HepG2 (cell line): ENCODE results near the gene GATD1. TPM values are rescaled to one million over a fixed set of nuclear protein-coding genes. Genes with fewer than 3 reads are reported as not detected.
A peak's percentile ranks its signal among the peaks of the same experiment; 100 is the strongest.

Source experiments
- ASH2L ChIP-seq: fragments of 300-600, 200-600 bp; sonication (generic); IDR thresholded peaks from 2 replicates; pipeline ENCODE4 v1.7.0; 2017; ENCODE audit warnings: low read depth, mild to moderate bottlenecking, moderate library complexity, mixed read lengths, low read length; ENCODE audit not compliant: insufficient read length
- EEA1 ChIP-seq: sonication (generic); formaldehyde crosslinking; IDR thresholded peaks from 2 replicates; pipeline ENCODE4 v1.5.1; 2020; ENCODE audit warnings: mild to moderate bottlenecking, missing genetic modification reagents, borderline replicate concordance
- ETV5 ChIP-seq: IDR thresholded peaks from 2 replicates; pipeline ENCODE4 v1.6.1; 2018; ENCODE audit warnings: missing biosample characterization, missing genetic modification reagents, inconsistent platforms, borderline replicate concordance
- HNRNPLL ChIP-seq: fragments of 200-400 bp; formaldehyde crosslinking; IDR thresholded peaks from 2 replicates; pipeline ENCODE4 v1.6.1; 2017; ENCODE audit warnings: mild to moderate bottlenecking, low read depth, low read length; ENCODE audit not compliant: poor library complexity, severe bottlenecking
- MXI1 ChIP-seq: IDR thresholded peaks from 3 replicates; pipeline ENCODE4 v1.6.1; 2012; ENCODE audit warnings: low read depth, low read length, inconsistent platforms, borderline replicate concordance
- PHF5A ChIP-seq: IDR thresholded peaks from one replicate; pipeline ENCODE4 v1.6.1; 2018; ENCODE audit warnings: low read depth, missing genetic modification reagents; ENCODE audit not compliant: unreplicated experiment
- RELA ChIP-seq: sonication (generic); formaldehyde crosslinking; IDR thresholded peaks from 2 replicates; pipeline ENCODE4 v1.4.0; 2020; ENCODE audit warnings: missing genetic modification reagents
- SYNCRIP ChIP-seq: fragments of 200-400 bp; formaldehyde crosslinking; IDR thresholded peaks from 2 replicates; pipeline ENCODE4 v1.6.1; 2018; ENCODE audit warnings: mild to moderate bottlenecking, low read depth, low read length; ENCODE audit not compliant: insufficient read depth
- TBP ChIP-seq: sonication (generic); formaldehyde crosslinking; IDR thresholded peaks from 2 replicates; pipeline ENCODE4 v1.5.0; 2020; ENCODE audit warnings: missing genetic modification reagents
- ZFP62 ChIP-seq: sonication (generic); formaldehyde crosslinking; IDR thresholded peaks from 2 replicates; pipeline ENCODE4 v1.4.0; 2020; ENCODE audit warnings: missing genetic modification reagents
- ZNF232 ChIP-seq: sonication (generic); formaldehyde crosslinking; IDR thresholded peaks from 2 replicates; pipeline ENCODE4 v1.4.0; 2020; ENCODE audit warnings: missing genetic modification reagents, borderline replicate concordance
- ZNF260 ChIP-seq: sonication (generic); formaldehyde crosslinking; IDR thresholded peaks from 2 replicates; pipeline ENCODE4 v1.4.0; 2020; ENCODE audit warnings: missing genetic modification reagents, low read depth, mild to moderate bottlenecking, borderline replicate concordance
- ZNF263 ChIP-seq: sonication (generic); formaldehyde crosslinking; IDR thresholded peaks from 2 replicates; pipeline ENCODE4 v1.4.0; 2020; ENCODE audit warnings: missing genetic modification reagents
- ZNF274 ChIP-seq: sonication (generic); formaldehyde crosslinking; IDR thresholded peaks from 2 replicates; pipeline ENCODE4 v1.5.1; 2020; ENCODE audit warnings: mild to moderate bottlenecking, missing genetic modification reagents
- ZNF766 ChIP-seq: sonication (generic); formaldehyde crosslinking; IDR thresholded peaks from 2 replicates; pipeline ENCODE4 v1.5.0; 2020; ENCODE audit warnings: missing genetic modification reagents, borderline replicate concordance
- polyA plus RNA-seq, 8 experiments: library from polyadenylated mRNA; depleted of rRNA in 3 of 8; stranded (reverse) in 7 of 8; unstranded in 1 of 8; fragments of >200 nt; fragmentation: Illumina TruSeq in 4 of 8; extraction: Trizol in 4 of 8; gene quantifications; 2 replicates each; pipeline versions ENCODE4 v1.2.1 to v1.2.3, GENCODE V29; 2011 to 2016; ENCODE audit warnings: low read depth in 4 of 8, missing spikeins in 1 of 8, mixed read lengths in 1 of 8; ENCODE audit not compliant: insufficient read depth in 1 of 8
- total RNA-seq, 5 experiments: library from RNA; depleted of rRNA; stranded (reverse); fragments of >200 nt; fragmentation: Illumina TruSeq; extraction: Trizol; gene quantifications; 2 replicates each; pipeline ENCODE4 v1.2.3, GENCODE V29; 2016; ENCODE audit warnings: low read depth in 1 of 5
- TF ChIP-seq, protein P1 (sequence below): sonication (generic); formaldehyde crosslinking; conservative IDR thresholded peaks from 2 replicates; pipeline ENCODE4 v1.4.0; 2020; ENCODE audit warnings: missing genetic modification reagents
- TF ChIP-seq, protein P2 (sequence below): sonication (generic); formaldehyde crosslinking; IDR thresholded peaks from 2 replicates; pipeline ENCODE4 v1.5.1; 2020; ENCODE audit warnings: missing genetic modification reagents, mild to moderate bottlenecking, borderline replicate concordance
- TF ChIP-seq, protein P3 (sequence below): IDR thresholded peaks from 2 replicates; pipeline ENCODE4 v1.6.1; 2012; ENCODE audit warnings: low read length, improper control_type of control experiment
- TF ChIP-seq, protein P4 (sequence below): fragments of 450-650 bp; IDR thresholded peaks from 2 replicates; pipeline ENCODE4 v1.6.1; 2017; ENCODE audit warnings: mild to moderate bottlenecking

GATD1 gene
- total and polyA plus RNA-seq, 2 of the 13 experiments (the other 11 are each of a cell fraction or from before 2014, with no cell fraction given) = 31.3 to 60.5 TPM

DNA sequence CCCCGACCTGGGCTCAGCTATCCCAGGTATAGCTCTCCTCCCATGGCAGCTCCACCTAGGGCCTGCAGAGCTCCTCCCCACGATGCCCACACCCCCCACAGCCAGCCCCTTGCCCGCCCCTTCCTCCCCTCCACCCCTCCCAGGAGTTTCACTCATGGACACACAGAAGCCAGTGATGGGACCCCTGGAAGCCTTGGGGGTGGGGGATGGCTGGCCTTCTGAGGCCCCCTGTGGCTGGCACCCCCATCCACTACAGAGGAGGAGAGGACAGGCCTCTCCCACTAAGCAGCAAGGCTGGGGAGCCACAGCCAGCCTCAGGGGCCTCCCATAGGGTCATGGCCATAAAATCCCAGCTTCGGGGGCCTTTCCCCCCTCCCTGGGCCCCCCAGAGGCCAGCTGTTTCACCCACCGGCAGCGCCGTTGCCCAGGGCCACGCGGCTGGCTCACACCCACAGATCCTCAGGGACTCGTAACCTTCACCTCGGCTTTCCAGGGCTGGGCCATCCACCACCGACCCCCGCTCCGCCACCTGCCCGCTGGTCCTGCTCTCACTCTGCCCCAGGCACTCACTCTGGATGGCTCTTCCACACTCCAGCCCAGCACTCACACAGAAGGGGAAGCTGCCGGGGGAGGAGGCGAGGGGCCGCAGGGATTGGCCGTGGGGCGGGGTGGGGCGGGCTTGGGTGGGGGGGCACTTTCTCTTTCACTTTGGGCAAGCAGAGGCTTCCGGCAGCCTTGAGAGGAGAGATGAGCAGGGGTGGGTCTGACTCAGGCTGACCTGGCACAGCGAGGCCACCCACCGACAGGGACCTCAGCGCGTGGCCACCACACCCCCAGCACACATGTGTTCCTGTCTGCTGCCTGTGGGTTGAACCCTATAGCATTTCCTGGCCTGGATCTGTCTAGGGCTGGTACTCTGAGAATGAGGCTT, 18.6 kb upstream of the GATD1 start (continued):
- TF ChIP-seq, protein P1, sequence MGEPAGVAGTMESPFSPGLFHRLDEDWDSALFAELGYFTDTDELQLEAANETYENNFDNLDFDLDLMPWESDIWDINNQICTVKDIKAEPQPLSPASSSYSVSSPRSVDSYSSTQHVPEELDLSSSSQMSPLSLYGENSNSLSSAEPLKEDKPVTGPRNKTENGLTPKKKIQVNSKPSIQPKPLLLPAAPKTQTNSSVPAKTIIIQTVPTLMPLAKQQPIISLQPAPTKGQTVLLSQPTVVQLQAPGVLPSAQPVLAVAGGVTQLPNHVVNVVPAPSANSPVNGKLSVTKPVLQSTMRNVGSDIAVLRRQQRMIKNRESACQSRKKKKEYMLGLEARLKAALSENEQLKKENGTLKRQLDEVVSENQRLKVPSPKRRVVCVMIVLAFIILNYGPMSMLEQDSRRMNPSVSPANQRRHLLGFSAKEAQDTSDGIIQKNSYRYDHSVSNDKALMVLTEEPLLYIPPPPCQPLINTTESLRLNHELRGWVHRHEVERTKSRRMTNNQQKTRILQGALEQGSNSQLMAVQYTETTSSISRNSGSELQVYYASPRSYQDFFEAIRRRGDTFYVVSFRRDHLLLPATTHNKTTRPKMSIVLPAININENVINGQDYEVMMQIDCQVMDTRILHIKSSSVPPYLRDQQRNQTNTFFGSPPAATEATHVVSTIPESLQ (CRISPR knock-in tag) = no peak
- TF ChIP-seq ZNF263 = no peak
- peak; percentile 26 for TF ChIP-seq HNRNPLL
- no peak for TF ChIP-seq ZNF274
- TF ChIP-seq, protein P2, sequence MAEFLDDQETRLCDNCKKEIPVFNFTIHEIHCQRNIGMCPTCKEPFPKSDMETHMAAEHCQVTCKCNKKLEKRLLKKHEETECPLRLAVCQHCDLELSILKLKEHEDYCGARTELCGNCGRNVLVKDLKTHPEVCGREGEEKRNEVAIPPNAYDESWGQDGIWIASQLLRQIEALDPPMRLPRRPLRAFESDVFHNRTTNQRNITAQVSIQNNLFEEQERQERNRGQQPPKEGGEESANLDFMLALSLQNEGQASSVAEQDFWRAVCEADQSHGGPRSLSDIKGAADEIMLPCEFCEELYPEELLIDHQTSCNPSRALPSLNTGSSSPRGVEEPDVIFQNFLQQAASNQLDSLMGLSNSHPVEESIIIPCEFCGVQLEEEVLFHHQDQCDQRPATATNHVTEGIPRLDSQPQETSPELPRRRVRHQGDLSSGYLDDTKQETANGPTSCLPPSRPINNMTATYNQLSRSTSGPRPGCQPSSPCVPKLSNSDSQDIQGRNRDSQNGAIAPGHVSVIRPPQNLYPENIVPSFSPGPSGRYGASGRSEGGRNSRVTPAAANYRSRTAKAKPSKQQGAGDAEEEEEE (CRISPR knock-in tag) = no peak
- no peak for TF ChIP-seq EEA1
- TF ChIP-seq, protein P3, sequence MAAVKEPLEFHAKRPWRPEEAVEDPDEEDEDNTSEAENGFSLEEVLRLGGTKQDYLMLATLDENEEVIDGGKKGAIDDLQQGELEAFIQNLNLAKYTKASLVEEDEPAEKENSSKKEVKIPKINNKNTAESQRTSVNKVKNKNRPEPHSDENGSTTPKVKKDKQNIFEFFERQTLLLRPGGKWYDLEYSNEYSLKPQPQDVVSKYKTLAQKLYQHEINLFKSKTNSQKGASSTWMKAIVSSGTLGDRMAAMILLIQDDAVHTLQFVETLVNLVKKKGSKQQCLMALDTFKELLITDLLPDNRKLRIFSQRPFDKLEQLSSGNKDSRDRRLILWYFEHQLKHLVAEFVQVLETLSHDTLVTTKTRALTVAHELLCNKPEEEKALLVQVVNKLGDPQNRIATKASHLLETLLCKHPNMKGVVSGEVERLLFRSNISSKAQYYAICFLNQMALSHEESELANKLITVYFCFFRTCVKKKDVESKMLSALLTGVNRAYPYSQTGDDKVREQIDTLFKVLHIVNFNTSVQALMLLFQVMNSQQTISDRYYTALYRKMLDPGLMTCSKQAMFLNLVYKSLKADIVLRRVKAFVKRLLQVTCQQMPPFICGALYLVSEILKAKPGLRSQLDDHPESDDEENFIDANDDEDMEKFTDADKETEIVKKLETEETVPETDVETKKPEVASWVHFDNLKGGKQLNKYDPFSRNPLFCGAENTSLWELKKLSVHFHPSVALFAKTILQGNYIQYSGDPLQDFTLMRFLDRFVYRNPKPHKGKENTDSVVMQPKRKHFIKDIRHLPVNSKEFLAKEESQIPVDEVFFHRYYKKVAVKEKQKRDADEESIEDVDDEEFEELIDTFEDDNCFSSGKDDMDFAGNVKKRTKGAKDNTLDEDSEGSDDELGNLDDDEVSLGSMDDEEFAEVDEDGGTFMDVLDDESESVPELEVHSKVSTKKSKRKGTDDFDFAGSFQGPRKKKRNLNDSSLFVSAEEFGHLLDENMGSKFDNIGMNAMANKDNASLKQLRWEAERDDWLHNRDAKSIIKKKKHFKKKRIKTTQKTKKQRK = no peak
- TF ChIP-seq ZNF232 (CRISPR knock-in tag) = no peak
- no peak for TF ChIP-seq SYNCRIP
- no peak for TF ChIP-seq PHF5A
- no peak for TF ChIP-seq TBP (CRISPR knock-in tag)
- no peak for TF ChIP-seq ZNF766
- peak; percentile 96 for TF ChIP-seq MXI1
- TF ChIP-seq, protein P4, sequence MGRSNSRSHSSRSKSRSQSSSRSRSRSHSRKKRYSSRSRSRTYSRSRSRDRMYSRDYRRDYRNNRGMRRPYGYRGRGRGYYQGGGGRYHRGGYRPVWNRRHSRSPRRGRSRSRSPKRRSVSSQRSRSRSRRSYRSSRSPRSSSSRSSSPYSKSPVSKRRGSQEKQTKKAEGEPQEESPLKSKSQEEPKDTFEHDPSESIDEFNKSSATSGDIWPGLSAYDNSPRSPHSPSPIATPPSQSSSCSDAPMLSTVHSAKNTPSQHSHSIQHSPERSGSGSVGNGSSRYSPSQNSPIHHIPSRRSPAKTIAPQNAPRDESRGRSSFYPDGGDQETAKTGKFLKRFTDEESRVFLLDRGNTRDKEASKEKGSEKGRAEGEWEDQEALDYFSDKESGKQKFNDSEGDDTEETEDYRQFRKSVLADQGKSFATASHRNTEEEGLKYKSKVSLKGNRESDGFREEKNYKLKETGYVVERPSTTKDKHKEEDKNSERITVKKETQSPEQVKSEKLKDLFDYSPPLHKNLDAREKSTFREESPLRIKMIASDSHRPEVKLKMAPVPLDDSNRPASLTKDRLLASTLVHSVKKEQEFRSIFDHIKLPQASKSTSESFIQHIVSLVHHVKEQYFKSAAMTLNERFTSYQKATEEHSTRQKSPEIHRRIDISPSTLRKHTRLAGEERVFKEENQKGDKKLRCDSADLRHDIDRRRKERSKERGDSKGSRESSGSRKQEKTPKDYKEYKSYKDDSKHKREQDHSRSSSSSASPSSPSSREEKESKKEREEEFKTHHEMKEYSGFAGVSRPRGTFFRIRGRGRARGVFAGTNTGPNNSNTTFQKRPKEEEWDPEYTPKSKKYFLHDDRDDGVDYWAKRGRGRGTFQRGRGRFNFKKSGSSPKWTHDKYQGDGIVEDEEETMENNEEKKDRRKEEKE = no peak
- peak; percentile 23 for TF ChIP-seq ASH2L
- no peak for TF ChIP-seq RELA (CRISPR knock-in tag)
- TF ChIP-seq ZNF260 = no peak
- no peak for TF ChIP-seq ZFP62 (CRISPR knock-in tag)
- TF ChIP-seq ETV5 (CRISPR knock-in tag) = no peak
